Measurements from ENCODE around the gene UNC5B. TPM values are rescaled to one million over a fixed set of nuclear protein-coding genes. Genes with fewer than 3 reads are reported as not detected.

The UNC5B gene
- total RNA-seq, 2 donors from 2014 or later: 10.4 to 11.2 TPM

DNA sequence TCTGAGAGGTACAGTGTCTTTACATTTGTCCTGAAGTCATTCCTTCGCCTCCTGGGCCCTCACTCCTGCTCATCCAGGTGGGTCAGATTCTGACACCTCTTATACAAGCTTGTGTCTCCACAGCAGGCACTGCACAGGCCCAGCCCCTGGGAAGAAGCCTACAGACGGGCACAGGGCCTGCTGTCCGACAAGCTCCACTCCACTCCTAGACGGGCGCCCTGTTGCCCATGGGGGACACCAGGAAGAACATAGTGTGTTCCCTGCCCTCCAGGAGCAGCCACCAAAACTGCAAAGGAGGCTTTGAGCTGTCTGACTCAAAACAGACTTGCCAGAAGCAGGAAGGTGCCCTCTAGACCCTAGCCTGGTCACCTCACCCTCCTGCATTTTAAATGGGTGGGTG lies 61.1 kb downstream of the UNC5B start:
- WGBS, 2 donors: 81 to 90% methylated on average over 2 to 5 of the region's 5 CpGs
- Histone ChIP-seq H3K27ac (no peak overlapping the region), H3K27me3 (no peaks in the 10 kb centered on the region), H3K36me3 (replicated peaks in 1 of 2; ENCODE audit: insufficient read depth in 1 of 2, low read depth in 2 of 2) (no peaks in the 10 kb centered on the region), H3K4me3 (no peak overlapping the region), H3K4me1 (peaks cover 4% of the 10 kb centered on the region), H3K9me3 (no peaks in the 10 kb centered on the region)
- ATAC-seq (no peak), DNase-seq (no peak)
- intact Hi-C loops (cut with DNase I): no loop called here
- TF ChIP-seq CTCF (IDR thresholded peaks at IDR 0.05): no peak
- no peak for TF ChIP-seq POLR2A (IDR thresholded peaks at IDR 0.05)

- Histone ChIP-seq H3K27ac (no peak overlapping the region), H3K4me1 (no peaks in the 10 kb centered on the region), H3K9me3 (no peaks in the 10 kb centered on the region), H3K36me3 (replicated peaks in 1 of 2; ENCODE audit: insufficient read depth in 1 of 2, low read depth in 2 of 2) (no peaks in the 10 kb centered on the region), H3K27me3 (no peaks in the 10 kb centered on the region), H3K4me3 (no peak overlapping the region)
- intact Hi-C loops (cut with DNase I): no loop called here
- DNase-seq (no peak), ATAC-seq (no peak)
- 68 to 76% methylated on average over 11 of the region's 11 CpGs for WGBS, 2 donors
- TF ChIP-seq CTCF (IDR thresholded peaks at IDR 0.05) (no peak), POLR2A (IDR thresholded peaks at IDR 0.05) (no peak)
Measured at GRCh38 chr10:71274901-71275796, 62.8 kb downstream of the UNC5B start.

- intact Hi-C loops (cut with DNase I): no loop called here
- Histone ChIP-seq H3K27ac (no peak overlapping the region), H3K9me3 (no peaks in the 10 kb centered on the region), H3K27me3 (no peaks in the 10 kb centered on the region), H3K36me3 (replicated peaks in 1 of 2; ENCODE audit: insufficient read depth in 1 of 2, low read depth in 2 of 2) (no peaks in the 10 kb centered on the region), H3K4me3 (no peak overlapping the region), H3K4me1 (no peaks in the 10 kb centered on the region)
- TF ChIP-seq CTCF (IDR thresholded peaks at IDR 0.05): no peak
- TF ChIP-seq POLR2A (IDR thresholded peaks at IDR 0.05): no peak
- ATAC-seq: no peak
- DNase-seq: no peak
- WGBS, 2 donors: 77 to 90% methylated on average over 5 to 9 of the region's 9 CpGs
Measured at GRCh38 chr10:71276873-71277272, 64.5 kb downstream of the UNC5B start.

GRCh38 chr10:71277914-71278665 lies 65.7 kb downstream of the UNC5B start:
- Histone ChIP-seq H3K4me1 (no peaks in the 10 kb centered on the region), H3K4me3 (no peak overlapping the region), H3K9me3 (no peaks in the 10 kb centered on the region), H3K36me3 (replicated peaks in 1 of 2; ENCODE audit: insufficient read depth in 1 of 2, low read depth in 2 of 2) (no peaks in the 10 kb centered on the region), H3K27me3 (no peaks in the 10 kb centered on the region), H3K27ac (no peak overlapping the region)
- WGBS, 2 donors: 75 to 83% methylated on average over 9 to 11 of the region's 11 CpGs
- no peak for TF ChIP-seq POLR2A (IDR thresholded peaks at IDR 0.05)
- TF ChIP-seq CTCF (IDR thresholded peaks at IDR 0.05): no peak
- no peak for DNase-seq
- intact Hi-C loops (cut with DNase I): no loop called here
- ATAC-seq: no peak
